SKM-1 (cell line): Measurements from ENCODE around the gene CDH13.

ENCODE experiments used
- DNase-seq: peaks from one replicate; lab custom pipeline; 2025; ENCODE audit not compliant: unreplicated experiment; lab: John Stamatoyannopoulos, UW

Gene CDH13

GRCh38 chr16:83538707-83539106 lies 911.9 kb downstream of the CDH13 start:
- DNase-seq = no peak

- DNase-seq = no peak
Measured at GRCh38 chr16:83539736-83540490, 913.1 kb downstream of the CDH13 start.

GRCh38 chr16:83541231-83541630 lies 914.5 kb downstream of the CDH13 start:
- DNase-seq = no peak

- no peak for DNase-seq
Measured at GRCh38 chr16:83542491-83542890, 915.7 kb downstream of the CDH13 start.

GRCh38 chr16:83549316-83550182 lies 922.8 kb downstream of the CDH13 start:
- no peak for DNase-seq

GRCh38 chr16:83550183-83550569 lies 923.4 kb downstream of the CDH13 start:
- no peak for DNase-seq

- DNase-seq = no peak
Measured at GRCh38 chr16:83552228-83552627, 925.5 kb downstream of the CDH13 start.

GRCh38 chr16:83552930-83553329 lies 926.2 kb downstream of the CDH13 start:
- no peak for DNase-seq

GRCh38 chr16:83554096-83554495 lies 927.3 kb downstream of the CDH13 start:
- DNase-seq = no peak

GRCh38 chr16:83554540-83554939 lies 927.8 kb downstream of the CDH13 start:
- no peak for DNase-seq

- no peak for DNase-seq
Measured at GRCh38 chr16:83561876-83562275, 935.1 kb downstream of the CDH13 start.

- DNase-seq = no peak
Measured at GRCh38 chr16:83568345-83568744, 941.6 kb downstream of the CDH13 start.

GRCh38 chr16:83574388-83574787 lies 947.6 kb downstream of the CDH13 start:
- DNase-seq = no peak

- no peak for DNase-seq
Measured at GRCh38 chr16:83577078-83577745, 950.4 kb downstream of the CDH13 start.

GRCh38 chr16:83578171-83578570 lies 951.4 kb downstream of the CDH13 start:
- DNase-seq = no peak

- DNase-seq = no peak
Measured at GRCh38 chr16:83579027-83579426, 952.3 kb downstream of the CDH13 start.

GRCh38 chr16:83579436-83579835 lies 952.7 kb downstream of the CDH13 start:
- DNase-seq = no peak

- no peak for DNase-seq
Measured at GRCh38 chr16:83581082-83581481, 954.3 kb downstream of the CDH13 start.

GRCh38 chr16:83581994-83582747 lies 955.4 kb downstream of the CDH13 start:
- DNase-seq = no peak

GRCh38 chr16:83586036-83586435 lies 959.3 kb downstream of the CDH13 start:
- DNase-seq = no peak
